Loucy (cell line): ENCODE measurements around the gene FADS2.

ENCODE experiments used
- CTCF ChIP-seq: fragments of 200-600 bp; sonication (generic); conservative IDR thresholded peaks from 2 replicates; pipeline ENCODE4 v1.5.1; 2014; ENCODE audit warnings: mild to moderate bottlenecking, antibody characterized with exemption, low read length
- EZH2phosphoT487 ChIP-seq: fragments of 200-600 bp; IDR thresholded peaks from 2 replicates; pipeline ENCODE4 v1.6.1; 2018; ENCODE audit warnings: antibody characterized with exemption, mild to moderate bottlenecking, moderate library complexity, borderline replicate concordance

GRCh38 chr11:61811831-61812230, 16.3 kb upstream of the FADS2 start:
- TF ChIP-seq CTCF (no peak), EZH2phosphoT487 (no peak)
